Measurements from ENCODE around the gene GDPD5. TPM values are rescaled to one million over a fixed set of nuclear protein-coding genes. Genes with fewer than 3 reads are reported as not detected.

The GDPD5 gene
- total and polyA plus RNA-seq, 9 of the 15 experiments (the other 6 are each of a cell fraction or from before 2014, with no cell fraction given), result 0.32 to 27.3 (median 8.0) TPM

DNA sequence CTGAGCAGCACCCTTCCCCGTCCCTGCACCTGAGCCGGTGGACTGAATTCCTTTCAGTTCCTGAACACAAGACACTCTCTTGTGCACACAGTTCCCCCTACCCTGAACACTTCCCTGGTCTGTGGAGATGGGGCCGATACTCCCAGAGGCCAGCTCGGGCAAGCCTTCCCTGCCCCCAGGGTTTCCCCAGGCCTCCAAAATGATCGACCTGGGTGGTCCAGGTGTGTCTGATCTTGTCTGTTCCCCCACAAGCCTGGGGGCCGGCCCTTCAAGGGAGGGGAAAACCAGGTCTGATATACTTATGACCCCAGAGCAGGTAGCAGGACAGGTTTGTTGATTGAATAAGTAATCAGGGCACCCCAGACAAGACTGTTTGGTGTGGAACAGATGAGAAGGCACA, 52.1 kb downstream of the GDPD5 start (continued):
- TF ChIP-seq, protein P1, sequence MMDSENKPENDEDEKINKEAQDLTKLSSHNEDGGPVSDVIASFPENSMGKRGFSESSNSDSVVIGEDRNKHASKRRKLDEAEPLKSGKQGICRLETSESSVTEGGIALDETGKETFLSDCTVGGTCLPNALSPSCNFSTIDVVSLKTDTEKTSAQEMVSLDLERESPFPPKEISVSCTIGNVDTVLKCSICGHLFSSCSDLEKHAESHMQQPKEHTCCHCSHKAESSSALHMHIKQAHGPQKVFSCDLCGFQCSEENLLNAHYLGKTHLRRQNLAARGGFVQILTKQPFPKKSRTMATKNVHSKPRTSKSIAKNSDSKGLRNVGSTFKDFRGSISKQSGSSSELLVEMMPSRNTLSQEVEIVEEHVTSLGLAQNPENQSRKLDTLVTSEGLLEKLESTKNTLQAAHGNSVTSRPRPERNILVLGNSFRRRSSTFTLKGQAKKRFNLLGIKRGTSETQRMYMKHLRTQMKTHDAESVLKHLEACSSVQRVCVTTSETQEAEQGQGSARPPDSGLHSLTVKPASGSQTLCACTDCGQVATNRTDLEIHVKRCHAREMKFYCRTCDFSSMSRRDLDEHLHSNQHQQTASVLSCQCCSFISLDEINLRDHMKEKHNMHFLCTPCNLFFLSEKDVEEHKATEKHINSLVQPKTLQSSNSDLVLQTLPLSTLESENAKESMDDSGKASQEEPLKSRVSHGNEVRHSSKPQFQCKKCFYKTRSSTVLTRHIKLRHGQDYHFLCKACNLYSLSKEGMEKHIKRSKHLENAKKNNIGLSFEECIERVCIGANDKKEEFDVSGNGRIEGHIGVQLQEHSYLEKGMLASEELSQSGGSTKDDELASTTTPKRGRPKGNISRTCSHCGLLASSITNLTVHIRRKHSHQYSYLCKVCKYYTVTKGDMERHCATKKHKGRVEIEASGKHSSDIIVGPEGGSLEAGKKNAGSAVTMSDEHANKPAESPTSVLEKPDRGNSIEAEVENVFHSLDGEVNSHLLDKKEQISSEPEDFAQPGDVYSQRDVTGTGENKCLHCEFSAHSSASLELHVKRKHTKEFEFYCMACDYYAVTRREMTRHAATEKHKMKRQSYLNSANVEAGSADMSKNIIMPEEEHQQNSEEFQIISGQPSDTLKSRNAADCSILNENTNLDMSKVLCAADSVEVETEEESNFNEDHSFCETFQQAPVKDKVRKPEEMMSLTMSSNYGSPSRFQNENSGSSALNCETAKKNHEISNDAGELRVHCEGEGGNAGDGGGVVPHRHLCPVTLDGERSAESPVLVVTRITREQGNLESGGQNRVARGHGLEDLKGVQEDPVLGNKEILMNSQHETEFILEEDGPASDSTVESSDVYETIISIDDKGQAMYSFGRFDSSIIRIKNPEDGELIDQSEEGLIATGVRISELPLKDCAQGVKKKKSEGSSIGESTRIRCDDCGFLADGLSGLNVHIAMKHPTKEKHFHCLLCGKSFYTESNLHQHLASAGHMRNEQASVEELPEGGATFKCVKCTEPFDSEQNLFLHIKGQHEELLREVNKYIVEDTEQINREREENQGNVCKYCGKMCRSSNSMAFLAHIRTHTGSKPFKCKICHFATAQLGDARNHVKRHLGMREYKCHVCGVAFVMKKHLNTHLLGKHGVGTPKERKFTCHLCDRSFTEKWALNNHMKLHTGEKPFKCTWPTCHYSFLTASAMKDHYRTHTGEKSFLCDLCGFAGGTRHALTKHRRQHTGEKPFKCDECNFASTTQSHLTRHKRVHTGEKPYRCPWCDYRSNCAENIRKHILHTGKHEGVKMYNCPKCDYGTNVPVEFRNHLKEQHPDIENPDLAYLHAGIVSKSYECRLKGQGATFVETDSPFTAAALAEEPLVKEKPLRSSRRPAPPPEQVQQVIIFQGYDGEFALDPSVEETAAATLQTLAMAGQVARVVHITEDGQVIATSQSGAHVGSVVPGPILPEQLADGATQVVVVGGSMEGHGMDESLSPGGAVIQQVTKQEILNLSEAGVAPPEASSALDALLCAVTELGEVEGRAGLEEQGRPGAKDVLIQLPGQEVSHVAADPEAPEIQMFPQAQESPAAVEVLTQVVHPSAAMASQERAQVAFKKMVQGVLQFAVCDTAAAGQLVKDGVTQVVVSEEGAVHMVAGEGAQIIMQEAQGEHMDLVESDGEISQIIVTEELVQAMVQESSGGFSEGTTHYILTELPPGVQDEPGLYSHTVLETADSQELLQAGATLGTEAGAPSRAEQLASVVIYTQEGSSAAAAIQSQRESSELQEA (IDR thresholded peaks at IDR 0.05; ENCODE audit: low read depth), result no peak
- TF ChIP-seq ZNF224 (CRISPR knock-in tag; IDR thresholded peaks at IDR 0.05) (no peak), TAF1 (IDR thresholded peaks at IDR 0.05; ENCODE audit: control insufficient read depth, extremely low read depth, insufficient read depth, low read length, severe bottlenecking) (no peak), RFX7 (CRISPR knock-in tag; IDR thresholded peaks at IDR 0.05) (no peak)
- TF ChIP-seq, protein P2, sequence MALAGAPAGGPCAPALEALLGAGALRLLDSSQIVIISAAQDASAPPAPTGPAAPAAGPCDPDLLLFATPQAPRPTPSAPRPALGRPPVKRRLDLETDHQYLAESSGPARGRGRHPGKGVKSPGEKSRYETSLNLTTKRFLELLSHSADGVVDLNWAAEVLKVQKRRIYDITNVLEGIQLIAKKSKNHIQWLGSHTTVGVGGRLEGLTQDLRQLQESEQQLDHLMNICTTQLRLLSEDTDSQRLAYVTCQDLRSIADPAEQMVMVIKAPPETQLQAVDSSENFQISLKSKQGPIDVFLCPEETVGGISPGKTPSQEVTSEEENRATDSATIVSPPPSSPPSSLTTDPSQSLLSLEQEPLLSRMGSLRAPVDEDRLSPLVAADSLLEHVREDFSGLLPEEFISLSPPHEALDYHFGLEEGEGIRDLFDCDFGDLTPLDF (CRISPR knock-in tag; IDR thresholded peaks at IDR 0.05), result no peak
- TF ChIP-seq, protein P3, sequence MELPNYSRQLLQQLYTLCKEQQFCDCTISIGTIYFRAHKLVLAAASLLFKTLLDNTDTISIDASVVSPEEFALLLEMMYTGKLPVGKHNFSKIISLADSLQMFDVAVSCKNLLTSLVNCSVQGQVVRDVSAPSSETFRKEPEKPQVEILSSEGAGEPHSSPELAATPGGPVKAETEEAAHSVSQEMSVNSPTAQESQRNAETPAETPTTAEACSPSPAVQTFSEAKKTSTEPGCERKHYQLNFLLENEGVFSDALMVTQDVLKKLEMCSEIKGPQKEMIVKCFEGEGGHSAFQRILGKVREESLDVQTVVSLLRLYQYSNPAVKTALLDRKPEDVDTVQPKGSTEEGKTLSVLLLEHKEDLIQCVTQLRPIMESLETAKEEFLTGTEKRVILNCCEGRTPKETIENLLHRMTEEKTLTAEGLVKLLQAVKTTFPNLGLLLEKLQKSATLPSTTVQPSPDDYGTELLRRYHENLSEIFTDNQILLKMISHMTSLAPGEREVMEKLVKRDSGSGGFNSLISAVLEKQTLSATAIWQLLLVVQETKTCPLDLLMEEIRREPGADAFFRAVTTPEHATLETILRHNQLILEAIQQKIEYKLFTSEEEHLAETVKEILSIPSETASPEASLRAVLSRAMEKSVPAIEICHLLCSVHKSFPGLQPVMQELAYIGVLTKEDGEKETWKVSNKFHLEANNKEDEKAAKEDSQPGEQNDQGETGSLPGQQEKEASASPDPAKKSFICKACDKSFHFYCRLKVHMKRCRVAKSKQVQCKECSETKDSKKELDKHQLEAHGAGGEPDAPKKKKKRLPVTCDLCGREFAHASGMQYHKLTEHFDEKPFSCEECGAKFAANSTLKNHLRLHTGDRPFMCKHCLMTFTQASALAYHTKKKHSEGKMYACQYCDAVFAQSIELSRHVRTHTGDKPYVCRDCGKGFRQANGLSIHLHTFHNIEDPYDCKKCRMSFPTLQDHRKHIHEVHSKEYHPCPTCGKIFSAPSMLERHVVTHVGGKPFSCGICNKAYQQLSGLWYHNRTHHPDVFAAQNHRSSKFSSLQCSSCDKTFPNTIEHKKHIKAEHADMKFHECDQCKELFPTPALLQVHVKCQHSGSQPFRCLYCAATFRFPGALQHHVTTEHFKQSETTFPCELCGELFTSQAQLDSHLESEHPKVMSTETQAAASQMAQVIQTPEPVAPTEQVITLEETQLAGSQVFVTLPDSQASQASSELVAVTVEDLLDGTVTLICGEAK (IDR thresholded peaks at IDR 0.05), result no peak
- TF ChIP-seq, protein P3 (CRISPR knock-in tag; IDR thresholded peaks at IDR 0.05), result no peak
